Calu3 (cell line): ENCODE measurements around the gene USP48. TPM values are rescaled to one million over a fixed set of nuclear protein-coding genes. Genes with fewer than 3 reads are reported as not detected.
"Not testable (repeated sequence)": the region's sequence is repeated elsewhere in the genome, so short reads cannot be mapped to it uniquely, and the experiment has no call there.

Experiments used
- BruUV-seq: library from RNA; stranded (reverse); fragments of 400-500 nt; replicated peaks from 2 replicates; lab custom pipeline; 2021; lab: Mats Ljungman, UMichigan
- CTCF ChIA-PET: fragments of 300-600 bp; sonication (Branson Sonifier 250); formaldehyde crosslinking; loops from one replicate; lab custom pipeline; 2022; ENCODE audit warnings: antibody characterized with exemption; lab: Charles Lee
- DNase-seq: peaks from one replicate; pipeline ENCODE4 v3.0.0; 2022
- H3K27ac Mint-ChIP-seq: one replicate; pipeline ENCODE4 v1.8.0; 2022; ENCODE audit warnings: mixed read lengths; ENCODE audit not compliant: unreplicated experiment
- H3K27me3 Mint-ChIP-seq: one replicate; pipeline ENCODE4 v1.8.0; 2022; ENCODE audit warnings: mixed read lengths; ENCODE audit not compliant: unreplicated experiment
- H3K36me3 Mint-ChIP-seq: one replicate; pipeline ENCODE4 v1.8.0; 2022; ENCODE audit warnings: mild to moderate bottlenecking, moderate library complexity, mixed read lengths; ENCODE audit not compliant: insufficient read depth, unreplicated experiment
- H3K4me1 Mint-ChIP-seq: one replicate; pipeline ENCODE4 v1.8.0; 2022; ENCODE audit warnings: mild to moderate bottlenecking, low read depth, mixed read lengths; ENCODE audit not compliant: unreplicated experiment
- H3K4me3 Mint-ChIP-seq: one replicate; pipeline ENCODE4 v1.8.0; 2022; ENCODE audit warnings: mild to moderate bottlenecking, low read depth, moderate library complexity, mixed read lengths; ENCODE audit not compliant: unreplicated experiment
- H3K9me3 Mint-ChIP-seq: one replicate; pipeline ENCODE4 v1.8.0; 2022; ENCODE audit warnings: low read depth, mixed read lengths; ENCODE audit not compliant: unreplicated experiment
- CTCF ChIP-seq: fragments of 200-600 bp; IDR thresholded peaks from one replicate; pipeline ENCODE4 v1.8.0; 2022; ENCODE audit warnings: antibody characterized with exemption; ENCODE audit not compliant: unreplicated experiment
- intact Hi-C: fragments of 100-400 bp; cut with micrococcal nuclease; formaldehyde crosslinking; loops from one replicate; pipeline ENCODE4 v1.10.0; 2022; ENCODE audit not compliant: unreplicated experiment
- total RNA-seq: library from RNA; stranded (reverse); gene quantifications from 2 replicates; pipeline ENCODE4 v1.2.3, GENCODE V29; 2022

The USP48 gene
- total RNA-seq, 1 experiment from 2014 or later: 56.6 TPM

GRCh38 chr1:21775985-21776562 is 6.9 kb downstream of the USP48 start:
- no peaks in the 10 kb centered on the region for H3K27me3 Mint-ChIP-seq
- CTCF ChIA-PET: interaction anchor here (0.6 kb wide), 1 partner anchor 18 kb away, joined by 3 read pairs; no protein-coding TSS in a partner anchor
- H3K9me3 Mint-ChIP-seq: no peaks in the 10 kb centered on the region
- intact Hi-C loops: no loop called here
- H3K36me3 Mint-ChIP-seq: peaks cover 26% of the 10 kb centered on the region
- DNase-seq: no peak
- H3K4me3 Mint-ChIP-seq: no peak overlapping the region
- H3K27ac Mint-ChIP-seq: peak overlapping the region; percentile 79
- no peak for TF ChIP-seq CTCF
- H3K4me1 Mint-ChIP-seq: peaks cover 8% of the 10 kb centered on the region
- BruUV-seq: no TSS peak

GRCh38 chr1:21775550-21775914 is 7.4 kb downstream of the USP48 start:
- DNase-seq: no peak
- CTCF ChIA-PET: interaction anchor here (0.5 kb wide), 1 partner anchor 14 kb away, joined by 3 read pairs; no protein-coding TSS in a partner anchor
- Mint-ChIP-seq H3K36me3 (peaks cover 24% of the 10 kb centered on the region), H3K4me1 (peaks cover 8% of the 10 kb centered on the region), H3K27me3 (no peaks in the 10 kb centered on the region), H3K4me3 (no peak overlapping the region), H3K9me3 (no peaks in the 10 kb centered on the region), H3K27ac (peak overlapping the region; percentile 79)
- no peak for TF ChIP-seq CTCF
- intact Hi-C loops: no loop called here
- BruUV-seq: no TSS peak

- H3K27me3 Mint-ChIP-seq: no peaks in the 10 kb centered on the region
Observed at GRCh38 chr1:21774835-21775549, 8.0 kb downstream of the USP48 start.

GRCh38 chr1:21773585-21773984 is 9.4 kb downstream of the USP48 start:
- Mint-ChIP-seq H3K36me3 (peaks cover 18% of the 10 kb centered on the region), H3K27me3 (no peaks in the 10 kb centered on the region), H3K9me3 (no peaks in the 10 kb centered on the region), H3K4me1 (peaks cover 14% of the 10 kb centered on the region), H3K27ac (peak overlapping the region; percentile 39), H3K4me3 (no peak overlapping the region)
- DNase-seq: peak; percentile 37
- TF ChIP-seq CTCF: no peak
- CTCF ChIA-PET: no interaction called here
- intact Hi-C loops: no loop called here
- BruUV-seq: no TSS peak

More at GRCh38 chr1:21774835-21775549, 8.0 kb downstream of the USP48 start:
- H3K27ac Mint-ChIP-seq: no peak overlapping the region
- peaks cover 8% of the 10 kb centered on the region for H3K4me1 Mint-ChIP-seq
- BruUV-seq: no TSS peak
- H3K36me3 Mint-ChIP-seq: peaks cover 19% of the 10 kb centered on the region
- DNase-seq: no peak
- TF ChIP-seq CTCF: no peak
- CTCF ChIA-PET: interaction anchor here (0.5 kb wide), 1 partner anchor 15 kb away, joined by 3 read pairs; no protein-coding TSS in a partner anchor
- intact Hi-C loops: no loop called here
- no peaks in the 10 kb centered on the region for H3K9me3 Mint-ChIP-seq
- H3K4me3 Mint-ChIP-seq: no peak overlapping the region

- H3K4me3 Mint-ChIP-seq, BruUV-seq, H3K27ac Mint-ChIP-seq, H3K9me3 Mint-ChIP-seq, H3K4me1 Mint-ChIP-seq, H3K27me3 Mint-ChIP-seq, DNase-seq, CTCF ChIA-PET, intact Hi-C loops: not testable (repeated sequence)
- peaks cover 11% of the 10 kb centered on the region for H3K36me3 Mint-ChIP-seq
Observed at GRCh38 chr1:21771672-21772071, 11.3 kb downstream of the USP48 start.

GRCh38 chr1:21770602-21771001 is 12.3 kb downstream of the USP48 start:
- DNase-seq, H3K4me3 Mint-ChIP-seq, H3K36me3 Mint-ChIP-seq, H3K27ac Mint-ChIP-seq, H3K27me3 Mint-ChIP-seq, intact Hi-C loops, H3K9me3 Mint-ChIP-seq, BruUV-seq: not testable (repeated sequence)
- peaks cover 13% of the 10 kb centered on the region for H3K4me1 Mint-ChIP-seq
- CTCF ChIA-PET: interaction anchor here (0.6 kb wide), 1 partner anchor 124 kb away, joined by 3 read pairs; no protein-coding TSS in a partner anchor
